Calu3 (cell line): ENCODE data around the gene FOXP2. TPM values are rescaled to one million over a fixed set of nuclear protein-coding genes. Genes with fewer than 3 reads are reported as not detected.

Experiments used
- BruUV-seq: library from RNA; stranded (reverse); fragments of 400-500 nt; replicated peaks from 2 replicates; lab custom pipeline; 2021; lab: Mats Ljungman, UMichigan
- CTCF ChIA-PET: fragments of 300-600 bp; sonication (Branson Sonifier 250); formaldehyde crosslinking; loops from one replicate; lab custom pipeline; 2022; ENCODE audit warnings: antibody characterized with exemption; lab: Charles Lee
- DNase-seq: peaks from one replicate; pipeline ENCODE4 v3.0.0; 2022
- H3K27ac Mint-ChIP-seq: one replicate; pipeline ENCODE4 v1.8.0; 2022; ENCODE audit warnings: mixed read lengths; ENCODE audit not compliant: unreplicated experiment
- H3K27me3 Mint-ChIP-seq: one replicate; pipeline ENCODE4 v1.8.0; 2022; ENCODE audit warnings: mixed read lengths; ENCODE audit not compliant: unreplicated experiment
- H3K36me3 Mint-ChIP-seq: one replicate; pipeline ENCODE4 v1.8.0; 2022; ENCODE audit warnings: mild to moderate bottlenecking, moderate library complexity, mixed read lengths; ENCODE audit not compliant: insufficient read depth, unreplicated experiment
- H3K4me1 Mint-ChIP-seq: one replicate; pipeline ENCODE4 v1.8.0; 2022; ENCODE audit warnings: mild to moderate bottlenecking, low read depth, mixed read lengths; ENCODE audit not compliant: unreplicated experiment
- H3K4me3 Mint-ChIP-seq: one replicate; pipeline ENCODE4 v1.8.0; 2022; ENCODE audit warnings: mild to moderate bottlenecking, low read depth, moderate library complexity, mixed read lengths; ENCODE audit not compliant: unreplicated experiment
- H3K9me3 Mint-ChIP-seq: one replicate; pipeline ENCODE4 v1.8.0; 2022; ENCODE audit warnings: low read depth, mixed read lengths; ENCODE audit not compliant: unreplicated experiment
- intact Hi-C: fragments of 100-400 bp; cut with micrococcal nuclease; formaldehyde crosslinking; loops from one replicate; pipeline ENCODE4 v1.10.0; 2022; ENCODE audit not compliant: unreplicated experiment
- total RNA-seq: library from RNA; stranded (reverse); gene quantifications from 2 replicates; pipeline ENCODE4 v1.2.3, GENCODE V29; 2022
- TF ChIP-seq, protein P1 (sequence below): fragments of 200-600 bp; IDR thresholded peaks from one replicate; pipeline ENCODE4 v1.8.0; 2022; ENCODE audit warnings: antibody characterized with exemption; ENCODE audit not compliant: unreplicated experiment

The FOXP2 gene
- total RNA-seq, 1 experiment from 2014 or later = 2.5 TPM

DNA sequence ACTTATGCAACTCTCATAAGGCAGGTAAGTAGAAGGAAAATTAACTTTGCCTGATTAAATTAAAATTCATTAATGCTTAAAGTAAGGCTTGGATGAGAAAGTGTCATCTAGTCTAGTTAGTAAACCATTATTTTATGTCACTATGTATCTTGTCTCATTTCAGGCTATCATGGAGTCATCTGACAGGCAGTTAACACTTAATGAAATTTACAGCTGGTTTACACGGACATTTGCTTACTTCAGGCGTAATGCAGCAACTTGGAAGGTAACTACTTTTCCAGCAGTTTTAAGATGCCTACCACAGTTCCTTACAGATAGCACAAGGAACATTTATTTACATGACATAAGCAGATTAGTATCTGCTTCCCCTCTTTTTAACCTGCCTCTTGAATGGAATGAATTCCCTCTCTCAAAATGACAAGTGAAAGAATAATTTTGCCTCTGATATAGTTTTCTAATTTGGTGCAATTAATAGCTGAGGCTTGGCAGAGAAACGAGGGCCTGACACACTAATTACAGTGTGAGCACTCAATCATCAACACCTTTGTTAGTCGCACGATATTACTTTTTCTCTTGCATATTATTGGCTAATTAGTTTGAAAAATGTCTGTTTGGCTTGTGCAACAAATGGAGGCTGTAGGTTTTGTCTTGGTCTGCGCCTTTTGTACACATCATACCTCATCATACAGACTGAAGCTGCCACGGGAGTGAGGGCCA lies 245.0 kb downstream of the FOXP2 start:
- Mint-ChIP-seq H3K4me1 (no peaks in the 10 kb centered on the region), H3K27me3 (no peaks in the 10 kb centered on the region), H3K36me3 (no peaks in the 10 kb centered on the region), H3K27ac (no peak overlapping the region), H3K9me3 (no peaks in the 10 kb centered on the region), H3K4me3 (no peak overlapping the region)
- intact Hi-C loops = no loop called here
- no TSS peak for BruUV-seq
- CTCF ChIA-PET = no interaction called here
- TF ChIP-seq, protein P1, sequence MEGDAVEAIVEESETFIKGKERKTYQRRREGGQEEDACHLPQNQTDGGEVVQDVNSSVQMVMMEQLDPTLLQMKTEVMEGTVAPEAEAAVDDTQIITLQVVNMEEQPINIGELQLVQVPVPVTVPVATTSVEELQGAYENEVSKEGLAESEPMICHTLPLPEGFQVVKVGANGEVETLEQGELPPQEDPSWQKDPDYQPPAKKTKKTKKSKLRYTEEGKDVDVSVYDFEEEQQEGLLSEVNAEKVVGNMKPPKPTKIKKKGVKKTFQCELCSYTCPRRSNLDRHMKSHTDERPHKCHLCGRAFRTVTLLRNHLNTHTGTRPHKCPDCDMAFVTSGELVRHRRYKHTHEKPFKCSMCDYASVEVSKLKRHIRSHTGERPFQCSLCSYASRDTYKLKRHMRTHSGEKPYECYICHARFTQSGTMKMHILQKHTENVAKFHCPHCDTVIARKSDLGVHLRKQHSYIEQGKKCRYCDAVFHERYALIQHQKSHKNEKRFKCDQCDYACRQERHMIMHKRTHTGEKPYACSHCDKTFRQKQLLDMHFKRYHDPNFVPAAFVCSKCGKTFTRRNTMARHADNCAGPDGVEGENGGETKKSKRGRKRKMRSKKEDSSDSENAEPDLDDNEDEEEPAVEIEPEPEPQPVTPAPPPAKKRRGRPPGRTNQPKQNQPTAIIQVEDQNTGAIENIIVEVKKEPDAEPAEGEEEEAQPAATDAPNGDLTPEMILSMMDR = no peak
- DNase-seq = no peak

DNA sequence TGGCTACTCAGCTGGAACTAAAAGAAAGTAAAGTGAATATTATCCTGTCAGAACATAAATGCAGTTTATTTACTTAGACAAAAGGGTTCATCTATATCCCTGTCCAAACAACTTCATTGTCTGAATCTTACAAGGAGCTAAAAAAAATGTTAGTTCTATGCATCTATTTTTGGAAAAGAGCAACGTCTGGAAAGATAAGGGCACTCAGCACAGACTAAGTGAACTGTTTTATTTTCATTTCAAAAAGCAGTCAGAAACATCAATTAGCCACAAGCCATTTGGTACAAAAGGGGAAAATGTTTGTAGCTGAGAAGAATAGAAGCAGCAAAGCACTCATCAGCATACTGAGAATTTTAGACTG lies 245.5 kb downstream of the FOXP2 start:
- no peak overlapping the region for H3K4me3 Mint-ChIP-seq
- CTCF ChIA-PET = no interaction called here
- DNase-seq = no peak
- no TSS peak for BruUV-seq
- H3K27me3 Mint-ChIP-seq = no peaks in the 10 kb centered on the region
- intact Hi-C loops = no loop called here
- no peaks in the 10 kb centered on the region for H3K9me3 Mint-ChIP-seq
- no peak overlapping the region for H3K27ac Mint-ChIP-seq
- no peaks in the 10 kb centered on the region for H3K36me3 Mint-ChIP-seq
- TF ChIP-seq, protein P1 = no peak
- no peaks in the 10 kb centered on the region for H3K4me1 Mint-ChIP-seq

DNA sequence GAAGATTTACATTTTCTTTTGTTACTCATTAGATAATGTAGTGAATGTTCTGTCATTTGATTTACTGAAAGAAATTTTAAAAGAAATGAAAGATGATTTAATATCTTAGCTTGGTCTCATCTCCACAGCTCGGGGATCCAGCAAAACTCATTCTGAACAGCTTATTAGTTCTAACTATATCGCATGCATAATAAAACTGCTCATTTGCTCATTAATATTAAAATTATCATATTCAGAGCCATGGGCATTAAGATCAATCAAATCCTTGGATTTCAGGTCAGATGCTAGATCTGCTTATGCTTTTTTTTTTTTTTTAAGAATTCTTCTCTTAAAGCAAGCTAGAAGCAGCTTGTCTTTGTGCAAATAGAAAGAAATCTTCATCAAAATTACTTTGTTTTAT lies 246.1 kb downstream of the FOXP2 start:
- Mint-ChIP-seq H3K4me1 (no peaks in the 10 kb centered on the region), H3K36me3 (no peaks in the 10 kb centered on the region), H3K9me3 (no peaks in the 10 kb centered on the region), H3K4me3 (no peak overlapping the region), H3K27ac (no peak overlapping the region), H3K27me3 (no peaks in the 10 kb centered on the region)
- no TSS peak for BruUV-seq
- TF ChIP-seq, protein P1 = no peak
- intact Hi-C loops = no loop called here
- no peak for DNase-seq
- CTCF ChIA-PET = interaction anchor here (0.7 kb wide), 2 partner anchors 58 to 83 kb away, joined by 4 to 6 read pairs; no protein-coding TSS in a partner anchor

DNA sequence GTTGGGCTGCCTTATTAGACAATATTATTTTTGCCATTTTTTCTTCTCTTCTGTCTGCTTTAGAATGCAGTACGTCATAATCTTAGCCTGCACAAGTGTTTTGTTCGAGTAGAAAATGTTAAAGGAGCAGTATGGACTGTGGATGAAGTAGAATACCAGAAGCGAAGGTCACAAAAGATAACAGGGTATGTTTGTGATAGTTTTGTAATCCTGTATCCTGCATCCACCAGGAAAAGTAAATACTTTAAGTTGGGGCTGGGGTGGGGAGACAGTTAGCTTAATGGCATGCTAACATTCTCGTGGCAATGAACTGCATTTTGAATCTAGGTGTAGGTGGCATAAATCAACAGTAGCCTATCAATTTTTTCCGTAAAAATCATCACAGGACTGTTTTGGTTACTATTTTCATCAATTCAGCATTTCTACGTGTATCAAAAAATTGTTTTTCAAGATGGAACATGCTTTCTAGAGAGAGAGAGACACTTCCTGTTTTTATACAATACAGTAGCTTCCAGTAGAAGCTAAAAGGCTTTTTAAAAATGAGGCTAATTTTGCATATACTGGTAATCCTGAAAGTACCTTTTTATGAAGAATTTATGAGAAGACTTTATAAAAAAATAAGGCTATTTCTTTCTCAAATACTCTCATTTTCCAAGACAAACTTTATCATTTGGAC lies 247.5 kb downstream of the FOXP2 start:
- intact Hi-C loops = loop anchor here (2.0 kb wide), 1 partner anchor 579 kb away; no protein-coding TSS in a partner anchor
- Mint-ChIP-seq H3K27ac (no peak overlapping the region), H3K9me3 (no peaks in the 10 kb centered on the region), H3K4me1 (no peaks in the 10 kb centered on the region), H3K36me3 (no peaks in the 10 kb centered on the region), H3K27me3 (no peaks in the 10 kb centered on the region), H3K4me3 (no peak overlapping the region)
- TF ChIP-seq, protein P1 = no peak
- CTCF ChIA-PET = no interaction called here
- BruUV-seq = no TSS peak
- no peak for DNase-seq
